HepG2 (cell line): ENCODE measurements around the gene PDIK1L.

Experiments used
- CTCF ChIP-seq: sonication (generic); formaldehyde crosslinking; IDR thresholded peaks from 2 replicates; pipeline ENCODE4 v1.5.0; 2020; ENCODE audit warnings: mild to moderate bottlenecking, missing genetic modification reagents, moderate library complexity
- EZH2 ChIP-seq: conservative IDR thresholded peaks from 2 replicates; pipeline ENCODE4 v1.6.1; 2012; ENCODE audit warnings: mild to moderate bottlenecking, low read depth, low read length, moderate library complexity
- GABPA ChIP-seq, 2 experiments: IDR thresholded peaks; 2 replicates each; pipeline ENCODE4 v1.6.1; 2011 to 2016; ENCODE audit warnings: low read depth in 2 of 2, low read length in 1 of 2, missing biosample characterization in 1 of 2, missing genetic modification characterization in 1 of 2
- HHEX ChIP-seq: IDR thresholded peaks from 2 replicates; pipeline ENCODE4 v1.6.1; 2016; ENCODE audit warnings: control low read depth
- HNRNPH1 ChIP-seq: fragments of 200-400 bp; formaldehyde crosslinking; optimal IDR thresholded peaks from 2 replicates; pipeline ENCODE3; 2017; ENCODE audit warnings: mild to moderate bottlenecking, low read depth, low read length
- ZMAT3 ChIP-seq: sonication (generic); formaldehyde crosslinking; conservative IDR thresholded peaks from 2 replicates; pipeline ENCODE4 v1.7.0; 2021; ENCODE audit warnings: missing genetic modification reagents

GRCh38 chr1:26084844-26085243 is 26.8 kb upstream of the PDIK1L start:
- no peak for TF ChIP-seq HNRNPH1
- TF ChIP-seq GABPA (IDR thresholded peaks at IDR 0.05; ENCODE audit: low read depth, low read length) = no peak
- no peak for TF ChIP-seq GABPA (CRISPR knock-in tag; IDR thresholded peaks at IDR 0.05; ENCODE audit: low read depth)
- TF ChIP-seq ZMAT3 (CRISPR knock-in tag) = no peak
- TF ChIP-seq HHEX (CRISPR knock-in tag) = no peak
- no peak for TF ChIP-seq EZH2
- no peak for TF ChIP-seq CTCF (CRISPR knock-in tag)
